Measurements from ENCODE around the gene SLC35D1. TPM values are rescaled to one million over a fixed set of nuclear protein-coding genes. Genes with fewer than 3 reads are reported as not detected.
A peak's percentile ranks its signal among the peaks of the same experiment; 100 is the strongest.

SLC35D1 gene
- total and polyA plus RNA-seq, 9 of the 15 experiments (the other 6 are each of a cell fraction or from before 2014, with no cell fraction given): 2.3 to 10.4 (median 6.4) TPM

- FAIRE-seq (peak; percentile 44), DNase-seq (ENCODE audit: extremely low read depth in 1 of 4, low spot score in 3 of 4) (peak in 2 of 4 experiments; percentile 18 to 44), ATAC-seq (no peak)
- no peaks in the 10 kb centered on the region for H3K79me2 ChIP-seq (ENCODE audit: control insufficient read depth, insufficient read depth, low read length)
- H3K36me3 ChIP-seq (ENCODE audit: control insufficient read depth, insufficient read depth, low read length): no peaks in the 10 kb centered on the region
- H4K20me1 ChIP-seq (replicated peaks; ENCODE audit: control insufficient read depth, insufficient read depth, low read length): no peaks in the 10 kb centered on the region
- intact Hi-C loops (cut with micrococcal nuclease): no loop called here
- H3K4me1 ChIP-seq (replicated peaks in 1 of 2; ENCODE audit: control insufficient read depth in 2 of 2, insufficient read depth in 2 of 2, low read length in 2 of 2): peaks cover 0 to 15% of the 10 kb centered on the region in 2 experiments; a peak in 2 of 5 replicates
- WGBS (ENCODE audit: insufficient coverage, low coverage, missing lambda C conversion rate): 18% methylated on average over 2 of the region's 2 CpGs
- no peak overlapping the region for H3K4me2 ChIP-seq (ENCODE audit: insufficient read depth, low read length)
- no peaks in the 10 kb centered on the region for H3K9me3 ChIP-seq (replicated peaks; ENCODE audit: control insufficient read depth, insufficient read depth, low read depth, low read length)
- CTCF ChIA-PET (ENCODE audit: low intra/inter-chr PET ratio): no interaction called here
- in situ Hi-C loops (cut with MboI): no loop called here
- H3K4me3 ChIP-seq: no peak overlapping the region
- no peaks in the 10 kb centered on the region for H3K9me1 ChIP-seq (ENCODE audit: control insufficient read depth, insufficient read depth, low read length)
- H3K27ac ChIP-seq (ENCODE audit: extremely low read depth, low read depth, low read length): no peak overlapping the region
- peak overlapping the region; percentile 35; the same call in 1 of the 2 replicates for H2AFZ ChIP-seq (ENCODE audit: low read depth, low read length)
- no peak overlapping the region for H3K9ac ChIP-seq (ENCODE audit: insufficient read depth in 1 of 2, low read depth in 2 of 2, low read length in 2 of 2)
- POLR2A ChIA-PET: interaction anchor here (1.1 kb wide), 1 partner anchor 13 kb away, joined by 4 read pairs; no protein-coding TSS in a partner anchor
- BruUV-seq (replicated peaks): no TSS peak
- H3K27me3 ChIP-seq (ENCODE audit: control insufficient read depth in 2 of 2, insufficient read depth in 2 of 2, low read length in 2 of 2): no peaks in the 10 kb centered on the region
- TF ChIP-seq SMAD4 (CRISPR knock-in tag; conservative IDR thresholded peaks at IDR 0.05): peak; percentile 78
- TF ChIP-seq, protein P1, sequence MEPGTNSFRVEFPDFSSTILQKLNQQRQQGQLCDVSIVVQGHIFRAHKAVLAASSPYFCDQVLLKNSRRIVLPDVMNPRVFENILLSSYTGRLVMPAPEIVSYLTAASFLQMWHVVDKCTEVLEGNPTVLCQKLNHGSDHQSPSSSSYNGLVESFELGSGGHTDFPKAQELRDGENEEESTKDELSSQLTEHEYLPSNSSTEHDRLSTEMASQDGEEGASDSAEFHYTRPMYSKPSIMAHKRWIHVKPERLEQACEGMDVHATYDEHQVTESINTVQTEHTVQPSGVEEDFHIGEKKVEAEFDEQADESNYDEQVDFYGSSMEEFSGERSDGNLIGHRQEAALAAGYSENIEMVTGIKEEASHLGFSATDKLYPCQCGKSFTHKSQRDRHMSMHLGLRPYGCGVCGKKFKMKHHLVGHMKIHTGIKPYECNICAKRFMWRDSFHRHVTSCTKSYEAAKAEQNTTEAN (CRISPR knock-in tag; IDR thresholded peaks at IDR 0.05): no peak
- 0 out of 2 replicates have a peak, but pooled peaks have one; percentile 13 for TF ChIP-seq TCF3 (CRISPR knock-in tag; IDR thresholded peaks at IDR 0.05)
- 0 out of 2 replicates have a peak, but pooled peaks have one; percentile 55 for TF ChIP-seq HMG20A (CRISPR knock-in tag; conservative IDR thresholded peaks at IDR 0.05)
- 0 out of 2 replicates have a peak, but pooled peaks have one; percentile 42 for TF ChIP-seq ESRRB (CRISPR knock-in tag; IDR thresholded peaks at IDR 0.05; ENCODE audit: borderline replicate concordance)
- TF ChIP-seq DDX20 (tag; IDR thresholded peaks at IDR 0.05; ENCODE audit: low read depth): peak; percentile 60; the same call in 1 of the 2 replicates
- no peak for TF ChIP-seq E4F1 (CRISPR knock-in tag; IDR thresholded peaks at IDR 0.05; ENCODE audit: borderline replicate concordance)
- no peak for TF ChIP-seq CBX3 (IDR thresholded peaks at IDR 0.05; ENCODE audit: borderline replicate concordance in 1 of 2, low read length in 2 of 2)
- no peak for TF ChIP-seq ZNF586 (CRISPR knock-in tag; conservative IDR thresholded peaks at IDR 0.05)
- TF ChIP-seq MLLT1 (IDR thresholded peaks at IDR 0.05): 0 out of 4 replicates have a peak, but pooled peaks of 1 of the 2 experiments have one; percentile 29
- TF ChIP-seq, protein P2, sequence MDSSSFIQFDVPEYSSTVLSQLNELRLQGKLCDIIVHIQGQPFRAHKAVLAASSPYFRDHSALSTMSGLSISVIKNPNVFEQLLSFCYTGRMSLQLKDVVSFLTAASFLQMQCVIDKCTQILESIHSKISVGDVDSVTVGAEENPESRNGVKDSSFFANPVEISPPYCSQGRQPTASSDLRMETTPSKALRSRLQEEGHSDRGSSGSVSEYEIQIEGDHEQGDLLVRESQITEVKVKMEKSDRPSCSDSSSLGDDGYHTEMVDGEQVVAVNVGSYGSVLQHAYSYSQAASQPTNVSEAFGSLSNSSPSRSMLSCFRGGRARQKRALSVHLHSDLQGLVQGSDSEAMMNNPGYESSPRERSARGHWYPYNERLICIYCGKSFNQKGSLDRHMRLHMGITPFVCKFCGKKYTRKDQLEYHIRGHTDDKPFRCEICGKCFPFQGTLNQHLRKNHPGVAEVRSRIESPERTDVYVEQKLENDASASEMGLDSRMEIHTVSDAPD (CRISPR knock-in tag; IDR thresholded peaks at IDR 0.05): peak; percentile 87
- TF ChIP-seq ZKSCAN8 (CRISPR knock-in tag; IDR thresholded peaks at IDR 0.05): peak; percentile 60; the same call in 1 of the 2 replicates
Measured at GRCh38 chr1:67060811-67061218, 6.9 kb upstream of the SLC35D1 start.
